ENCODE data around the gene AAK1.
"Not testable (repeated sequence)": the region's sequence is repeated elsewhere in the genome, so short reads cannot be mapped to it uniquely, and the experiment has no call there.

AAK1 gene

DNA sequence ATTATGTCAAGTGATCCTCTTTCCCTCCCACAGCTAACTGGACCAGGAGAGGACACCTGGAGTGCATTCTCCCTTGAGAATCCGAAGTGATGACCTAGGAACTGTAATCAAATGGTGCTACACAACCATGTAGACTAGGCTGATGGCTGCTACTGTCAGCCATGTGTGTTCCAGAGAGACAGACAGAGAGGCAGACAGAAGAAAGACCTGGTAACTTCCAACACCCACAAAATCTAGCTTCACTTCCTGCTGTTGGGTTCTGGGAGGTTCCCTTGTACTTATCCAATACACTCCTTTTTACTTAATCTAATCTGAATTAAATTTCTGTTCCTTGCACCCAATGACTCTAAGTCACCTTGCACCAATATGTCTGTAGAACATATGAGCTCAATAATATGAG is 72.3 kb downstream of the AAK1 start:
- DNase-seq (ENCODE audit: low read depth): no peak

DNA sequence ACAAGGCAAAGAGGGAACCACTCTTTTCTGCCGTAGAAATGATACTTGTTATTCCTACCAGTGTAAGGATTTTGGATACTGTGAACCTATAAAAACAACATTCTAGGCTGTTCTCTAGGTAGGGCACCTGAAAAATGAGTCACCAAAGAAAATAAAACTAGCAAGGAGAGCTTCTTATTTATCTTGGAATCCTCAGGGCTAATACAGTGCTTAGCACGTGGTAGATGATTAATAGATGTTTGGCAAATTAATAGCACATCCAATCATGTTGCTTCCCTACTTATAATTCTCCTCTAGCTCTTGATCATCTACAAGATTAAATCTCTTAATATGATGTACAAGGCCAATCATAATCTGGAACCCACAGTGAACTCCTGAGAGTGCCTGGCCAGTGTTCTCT is 73.1 kb downstream of the AAK1 start:
- DNase-seq (ENCODE audit: low read depth): no peak

DNA sequence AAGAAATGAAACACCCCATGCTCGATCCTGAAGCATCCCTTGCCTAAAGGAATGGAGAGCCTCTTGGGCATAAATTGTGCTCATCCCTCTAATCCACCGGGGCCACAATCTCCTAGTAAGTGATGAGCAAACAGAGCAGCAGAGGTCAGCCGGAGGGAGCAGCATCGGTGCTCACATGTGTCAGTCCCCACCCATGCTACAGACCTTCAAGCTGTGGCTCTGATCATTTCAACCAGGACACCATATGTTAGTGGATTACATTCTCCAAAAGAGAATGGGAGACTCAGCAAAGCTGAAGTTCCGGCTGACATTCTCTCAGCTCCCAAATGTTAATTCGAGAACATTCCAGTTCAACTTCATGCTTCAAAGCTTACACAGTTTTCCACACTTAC is 75.6 kb downstream of the AAK1 start:
- DNase-seq (ENCODE audit: low read depth): no peak

- DNase-seq (ENCODE audit: low read depth): no peak
Measured at GRCh38 chr2:69567157-69567908, 76.2 kb downstream of the AAK1 start.

DNA sequence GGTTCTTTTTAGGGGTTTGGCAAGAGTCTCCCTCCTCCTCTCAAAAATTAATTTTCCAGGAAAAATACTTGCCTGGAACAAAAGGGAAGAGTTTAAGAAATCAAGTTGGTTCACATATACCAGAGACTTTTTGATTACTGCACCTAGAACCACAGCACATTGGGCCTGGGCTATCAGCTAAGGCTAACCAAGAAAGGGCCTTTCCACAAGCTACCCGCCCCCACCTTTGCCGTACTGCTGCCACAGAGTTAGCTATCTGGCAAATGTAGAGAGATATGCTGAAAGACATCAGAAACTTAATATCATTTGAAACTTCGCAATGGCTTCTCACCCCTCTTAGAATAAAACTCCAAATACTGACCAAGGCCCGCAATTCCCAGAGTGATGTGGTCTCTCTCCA is 76.9 kb downstream of the AAK1 start:
- DNase-seq (ENCODE audit: low read depth): no peak

DNA sequence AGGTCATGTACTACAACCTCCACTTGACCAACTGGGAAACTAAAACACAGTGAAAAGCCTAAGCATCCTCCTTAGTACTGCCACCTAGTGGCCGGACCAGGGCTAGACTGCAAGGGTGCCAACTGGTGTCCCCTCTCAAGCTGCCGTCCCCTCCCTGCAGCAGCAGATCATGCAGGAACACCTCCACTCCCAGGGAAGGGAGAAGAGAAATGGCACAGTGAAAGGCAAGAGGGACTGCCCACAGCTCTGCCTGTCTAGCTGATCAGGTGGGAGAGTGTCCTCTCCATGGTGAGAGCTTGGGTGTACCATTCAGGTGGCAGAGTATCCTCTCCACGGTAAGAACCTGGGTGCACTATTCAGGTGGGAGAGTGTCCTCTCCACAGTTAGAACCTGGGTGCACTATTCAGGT is 78.1 kb downstream of the AAK1 start:
- peak; percentile 29 for DNase-seq (ENCODE audit: low read depth)

DNA sequence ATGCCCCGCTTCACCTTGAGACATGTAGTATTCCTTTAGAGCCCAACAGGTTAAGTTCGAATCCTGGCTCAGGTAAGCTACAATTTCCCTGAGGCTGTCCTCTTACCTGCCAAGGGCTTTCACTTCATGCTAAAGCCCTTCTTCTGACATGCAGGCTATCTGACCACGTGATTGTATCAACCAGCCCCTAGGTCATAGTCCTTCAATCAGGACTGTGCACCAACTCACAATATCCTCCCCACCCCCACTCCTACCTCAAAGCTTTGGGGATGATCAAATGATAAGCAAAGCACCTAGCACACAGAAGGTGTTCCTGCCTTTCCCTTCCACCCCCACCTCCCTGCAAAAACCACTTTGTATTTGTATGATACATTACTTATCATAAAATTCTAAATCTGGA is 78.9 kb downstream of the AAK1 start:
- DNase-seq (ENCODE audit: low read depth): no peak

DNA sequence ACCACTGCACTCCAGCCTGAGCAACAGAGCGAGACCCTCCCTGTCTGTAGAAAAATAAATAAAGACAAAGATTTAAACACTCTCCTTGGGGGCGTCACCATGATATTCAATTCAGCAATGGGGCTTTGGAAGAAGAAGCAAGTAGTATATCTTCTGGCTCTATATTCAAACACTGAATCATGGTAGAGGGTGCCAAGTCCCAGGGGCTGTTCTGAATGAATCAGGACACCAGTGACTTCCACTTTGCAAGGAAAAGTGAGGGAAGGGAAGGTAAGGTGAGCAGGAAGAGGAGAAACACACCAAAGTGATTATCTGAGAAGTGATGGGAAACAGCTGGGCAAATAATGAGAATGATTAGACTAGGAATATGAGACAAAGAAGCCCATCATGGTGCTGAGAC is 80.5 kb downstream of the AAK1 start:
- DNase-seq (ENCODE audit: low read depth): no peak

GRCh38 chr2:69561101-69561500 is 82.4 kb downstream of the AAK1 start:
- DNase-seq (ENCODE audit: low read depth): no peak

DNA sequence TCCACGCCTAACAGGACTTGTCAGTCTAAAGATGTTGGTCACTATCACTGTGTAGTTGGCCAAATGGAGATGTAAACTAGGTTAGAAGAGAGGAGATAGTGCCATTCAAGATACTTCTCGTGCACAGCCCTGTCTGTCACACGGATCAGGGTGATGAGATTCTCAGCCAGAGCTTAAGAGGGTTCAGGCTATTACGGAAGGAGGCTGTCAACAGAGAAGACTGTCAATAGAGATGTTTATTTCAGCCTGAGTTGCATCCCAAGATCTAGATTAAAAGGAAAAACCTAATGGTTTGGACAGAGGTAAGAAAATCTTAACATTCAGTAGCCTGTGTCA is 83.4 kb downstream of the AAK1 start:
- no peak for DNase-seq (ENCODE audit: low read depth)

DNA sequence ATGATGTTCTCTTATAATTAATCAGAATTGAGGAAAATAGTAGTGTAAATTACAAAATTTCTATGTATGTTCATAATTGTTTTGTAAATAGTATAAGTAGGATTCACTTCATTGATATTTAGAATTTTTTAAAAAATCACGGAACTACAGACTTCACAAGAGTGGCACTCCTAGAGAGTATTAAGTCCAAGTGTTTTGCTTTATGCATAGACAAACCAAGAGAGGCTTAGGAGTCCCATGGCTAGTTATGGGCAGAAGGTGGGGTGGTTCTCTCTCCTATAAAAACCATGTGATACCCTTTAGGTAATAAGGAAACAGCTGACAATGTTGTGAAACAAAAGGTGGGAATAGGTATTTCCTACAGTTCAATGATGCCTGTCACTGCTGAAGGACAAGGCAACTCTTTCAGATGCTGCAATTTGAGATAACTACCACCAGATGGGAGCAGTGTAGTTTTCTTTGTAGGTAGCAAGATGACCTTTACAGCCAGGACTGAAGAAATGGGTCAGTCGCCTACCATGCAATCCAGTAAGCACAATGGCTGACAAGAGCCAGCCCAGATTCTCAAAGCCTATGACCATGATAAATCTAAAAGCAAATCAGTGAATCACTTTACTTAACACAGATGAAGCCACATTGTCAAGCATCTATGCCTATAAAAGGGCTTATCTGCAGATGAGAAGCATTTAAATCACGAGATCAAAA is 83.9 kb downstream of the AAK1 start:
- no peak for DNase-seq (ENCODE audit: low read depth)

DNA sequence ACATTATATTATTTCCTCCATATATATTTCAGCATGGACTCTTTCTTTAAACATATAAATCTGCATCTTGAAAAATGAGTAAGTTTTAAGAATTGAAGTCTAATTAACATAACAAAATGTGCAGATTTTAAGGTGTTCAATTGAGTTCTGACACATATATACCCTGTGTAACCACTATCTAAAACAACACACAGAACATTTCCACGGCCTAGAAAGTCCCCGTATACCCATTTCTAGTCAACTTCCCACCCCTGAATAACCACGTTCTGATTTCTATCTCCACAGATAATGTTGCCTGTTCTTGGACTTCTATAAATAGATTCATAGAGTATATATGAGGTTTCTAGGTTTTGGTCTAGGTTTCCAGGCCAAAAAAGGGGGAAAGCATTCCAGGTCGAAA is 87.5 kb downstream of the AAK1 start:
- DNase-seq (ENCODE audit: low read depth): no peak

DNA sequence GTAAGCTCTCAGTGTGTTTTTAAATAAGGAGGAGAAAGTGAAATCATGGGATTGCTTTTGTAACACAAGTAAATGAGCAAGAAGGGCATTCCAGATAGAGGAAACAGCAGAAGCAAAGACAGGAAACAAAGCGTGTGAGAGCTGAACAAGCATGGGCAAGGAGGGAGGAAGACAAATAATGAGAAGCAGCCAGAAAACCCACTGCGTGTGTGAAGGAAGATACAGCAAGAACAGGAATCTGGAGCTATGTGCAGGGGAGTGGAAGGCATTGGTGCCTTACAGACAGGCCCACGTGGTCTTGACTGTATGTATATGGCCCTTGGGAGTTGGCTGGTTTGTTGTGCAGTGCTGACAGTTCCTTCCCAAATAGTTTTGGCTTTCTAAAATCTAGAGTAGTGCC is 88.6 kb downstream of the AAK1 start:
- no peak for DNase-seq (ENCODE audit: low read depth)

GRCh38 chr2:69554568-69554967 is 89.0 kb downstream of the AAK1 start:
- no peak for DNase-seq (ENCODE audit: low read depth)

DNA sequence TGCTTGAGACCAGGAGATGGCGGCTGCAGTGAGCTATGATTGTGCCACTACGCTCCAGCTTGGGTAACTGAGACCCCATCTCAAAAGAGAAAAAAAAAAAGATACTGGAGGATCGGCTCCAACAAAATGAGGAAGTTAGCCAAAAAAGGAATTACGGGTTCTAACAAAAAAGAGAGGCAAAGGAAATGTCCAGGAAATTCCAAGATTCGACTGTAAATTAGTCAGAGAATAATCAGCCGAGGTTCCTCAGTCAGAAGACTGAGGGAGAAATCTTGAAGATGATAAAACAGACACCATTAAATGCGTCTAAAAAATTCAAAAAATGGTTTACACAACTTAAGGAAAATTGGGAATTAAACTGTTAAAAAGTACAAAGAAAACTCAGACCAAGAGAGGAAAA is 89.5 kb downstream of the AAK1 start:
- DNase-seq (ENCODE audit: low read depth): no peak

- not testable (repeated sequence) for DNase-seq (ENCODE audit: low read depth)
Measured at GRCh38 chr2:69550511-69550910, 93.0 kb downstream of the AAK1 start.

GRCh38 chr2:69549421-69549820 is 94.1 kb downstream of the AAK1 start:
- no peak for DNase-seq (ENCODE audit: low read depth)

DNA sequence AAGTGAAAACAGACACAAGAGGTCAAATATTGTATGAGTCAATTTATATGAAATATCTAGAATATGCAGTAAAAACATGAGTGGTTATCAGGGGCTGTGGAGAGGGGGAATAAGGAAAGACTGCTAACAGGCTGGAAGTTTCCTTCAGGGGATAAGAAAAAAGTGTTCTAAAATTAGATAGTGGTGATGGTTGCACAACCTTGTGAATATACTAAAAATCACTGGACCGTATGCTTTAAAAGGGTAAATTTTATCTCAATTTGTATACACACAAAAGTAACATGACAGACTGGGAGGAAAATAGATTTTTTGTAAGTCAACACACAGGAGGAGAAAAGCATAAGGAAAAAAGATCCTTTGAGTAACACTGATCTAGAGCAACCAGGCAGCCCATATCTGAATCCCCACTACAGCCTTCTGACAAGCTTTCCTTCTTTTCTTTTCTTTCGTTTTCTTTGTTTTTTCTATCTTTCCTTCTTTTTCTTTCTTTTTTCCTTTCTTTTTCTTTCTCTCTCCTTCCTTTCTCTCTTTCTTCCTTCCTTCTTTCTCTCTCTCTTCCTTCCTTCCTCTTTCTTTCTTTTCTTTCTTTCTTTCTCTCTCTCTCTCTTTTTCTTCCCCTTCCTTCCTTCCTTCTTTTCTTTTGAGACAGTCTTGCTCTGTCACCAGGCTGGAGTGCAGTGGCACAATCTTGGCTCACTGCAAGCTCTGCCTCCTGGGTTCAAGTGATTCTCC is 95.4 kb downstream of the AAK1 start:
- DNase-seq (ENCODE audit: low read depth): no peak

DNA sequence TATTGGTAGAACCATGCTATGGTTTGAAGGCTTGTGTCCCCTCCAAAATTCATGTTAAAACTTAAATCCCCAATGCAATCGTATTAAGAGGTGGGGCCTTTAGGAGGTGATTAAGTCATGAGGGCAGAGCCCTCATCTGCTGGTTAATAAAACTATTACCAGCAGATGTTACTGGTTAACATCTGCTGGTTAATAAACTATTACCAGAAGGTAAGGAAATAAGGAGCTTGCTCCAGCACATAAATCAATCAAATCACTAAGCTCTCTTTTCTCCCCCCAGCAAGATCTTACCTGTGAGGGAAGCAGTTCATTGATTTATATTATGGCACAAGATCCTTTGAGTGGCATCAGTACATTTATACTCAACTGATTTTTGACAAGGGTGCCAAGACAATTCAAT is 96.9 kb downstream of the AAK1 start:
- no peak for DNase-seq (ENCODE audit: low read depth)

- no peak for DNase-seq (ENCODE audit: low read depth)
Measured at GRCh38 chr2:69545477-69545932, 98.0 kb downstream of the AAK1 start.

DNA sequence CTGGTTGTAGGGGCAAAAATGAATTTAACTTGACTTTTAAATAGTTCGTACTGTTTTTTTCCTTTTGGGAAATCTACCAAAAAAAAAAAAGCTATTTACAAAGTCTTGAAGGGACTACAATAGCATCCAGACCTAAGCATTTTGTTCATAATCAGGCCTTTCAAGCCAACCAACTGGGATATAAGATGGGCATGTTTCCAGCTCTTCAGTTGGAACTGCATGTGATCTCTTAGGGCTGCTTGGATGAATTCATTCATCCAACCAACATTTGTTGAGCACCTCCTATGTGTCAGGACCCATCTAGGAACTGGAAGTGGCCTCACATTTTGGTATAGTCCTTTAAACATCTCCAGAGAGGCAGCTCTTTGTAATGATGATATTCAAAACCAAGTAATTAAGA is 98.6 kb downstream of the AAK1 start:
- DNase-seq (ENCODE audit: low read depth): no peak

DNA sequence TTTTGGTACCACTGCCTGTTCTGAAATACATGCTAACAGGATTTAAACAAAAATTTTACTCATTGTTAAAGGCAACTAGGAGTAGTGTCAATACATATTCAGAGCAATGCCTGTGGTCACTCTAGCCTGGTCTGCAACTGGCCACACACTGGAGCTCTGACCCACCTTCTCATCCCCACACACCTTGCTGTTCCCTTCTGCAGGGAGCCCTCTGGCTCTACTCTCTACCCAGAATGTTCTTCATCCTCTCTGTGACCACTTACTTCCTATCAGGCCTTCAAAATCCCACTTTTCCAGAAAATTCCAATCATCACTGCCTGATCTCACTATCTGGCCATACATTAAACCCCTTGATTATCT is 104.0 kb downstream of the AAK1 start:
- no peak for DNase-seq (ENCODE audit: low read depth)

GRCh38 chr2:69538872-69539548 is 104.5 kb downstream of the AAK1 start:
- DNase-seq (ENCODE audit: low read depth): no peak

Data from T-helper 22 cell (primary cell).